Measurements from ENCODE around the gene NTMT1. TPM values are rescaled to one million over a fixed set of nuclear protein-coding genes. Genes with fewer than 3 reads are reported as not detected.
"Not testable (repeated sequence)": the region's sequence is repeated elsewhere in the genome, so short reads cannot be mapped to it uniquely, and the experiment has no call there.

Gene NTMT1
- total RNA-seq, 1 donor from 2014 or later: 31.2 TPM

- no peak for DNase-seq (ENCODE audit: extremely low read depth, low read depth, low spot score)
These were observed 9.4 kb downstream of the NTMT1 start for GRCh38 chr9:129635099-129636065.

GRCh38 chr9:129636343-129636742, 10.4 kb downstream of the NTMT1 start:
- not testable (repeated sequence) for DNase-seq (ENCODE audit: extremely low read depth, low read depth, low spot score)

GRCh38 chr9:129637102-129637501, 11.1 kb downstream of the NTMT1 start:
- no peak for DNase-seq (ENCODE audit: extremely low read depth, low read depth, low spot score)

- no peak for DNase-seq (ENCODE audit: extremely low read depth, low read depth, low spot score)
These were observed 11.9 kb downstream of the NTMT1 start for GRCh38 chr9:129637673-129638439.

- DNase-seq (ENCODE audit: extremely low read depth, low read depth, low spot score): no peak
These were observed 13.2 kb downstream of the NTMT1 start for GRCh38 chr9:129639034-129639630.

GRCh38 chr9:129639756-129640085, 13.8 kb downstream of the NTMT1 start:
- no peak for DNase-seq (ENCODE audit: extremely low read depth, low read depth, low spot score)

- DNase-seq (ENCODE audit: extremely low read depth, low read depth, low spot score): no peak
These were observed 14.3 kb downstream of the NTMT1 start for GRCh38 chr9:129640086-129640870.

GRCh38 chr9:129640871-129641749, 15.1 kb downstream of the NTMT1 start:
- no peak for DNase-seq (ENCODE audit: extremely low read depth, low read depth, low spot score)

- DNase-seq (ENCODE audit: extremely low read depth, low read depth, low spot score): peak; percentile 64
These were observed 16.0 kb downstream of the NTMT1 start, which contains the start of gene ASB6 for GRCh38 chr9:129641750-129642585. Gene ASB6 (minus strand): TSS chr9:129642151. CDS start chr9:129641999, 152 bp downstream.

- DNase-seq (ENCODE audit: extremely low read depth, low read depth, low spot score): no peak
These were observed 17.7 kb downstream of the NTMT1 start for GRCh38 chr9:129643706-129644105.

- DNase-seq (ENCODE audit: extremely low read depth, low read depth, low spot score): no peak
These were observed 18.4 kb downstream of the NTMT1 start for GRCh38 chr9:129644365-129644764.

GRCh38 chr9:129644902-129645301, 18.9 kb downstream of the NTMT1 start:
- DNase-seq (ENCODE audit: extremely low read depth, low read depth, low spot score): no peak

- DNase-seq (ENCODE audit: extremely low read depth, low read depth, low spot score): no peak
These were observed 20.3 kb downstream of the NTMT1 start for GRCh38 chr9:129646252-129646651.

GRCh38 chr9:129646654-129647053, 20.7 kb downstream of the NTMT1 start:
- DNase-seq (ENCODE audit: extremely low read depth, low read depth, low spot score): no peak

- no peak for DNase-seq (ENCODE audit: extremely low read depth, low read depth, low spot score)
These were observed 21.7 kb downstream of the NTMT1 start for GRCh38 chr9:129647635-129648034.

GRCh38 chr9:129648092-129648763, 22.3 kb downstream of the NTMT1 start:
- no peak for DNase-seq (ENCODE audit: extremely low read depth, low read depth, low spot score)

GRCh38 chr9:129648764-129649115, 22.8 kb downstream of the NTMT1 start:
- no peak for DNase-seq (ENCODE audit: extremely low read depth, low read depth, low spot score)
